GM23338 (cell line): Measurements from ENCODE around the gene ZFP92. TPM values are rescaled to one million over a fixed set of nuclear protein-coding genes. Genes with fewer than 3 reads are reported as not detected.

Experiments used
- ATAC-seq: fragments of 200-7000 bp; cut with Tn5 transposase; 3 replicates; pipeline ENCODE4 v1.9.1; 2020
- DNase-seq: peaks from one replicate; pipeline ENCODE4 v3.0.0-alpha.2; 2015; ENCODE audit warnings: low spot score
- H2AFZ ChIP-seq: fragments of 200-600 bp; sonication (generic); 2 replicates; pipeline ENCODE4 v1.8.0; 2016; ENCODE audit warnings: antibody characterized with exemption, mild to moderate bottlenecking, moderate library complexity
- H3F3A ChIP-seq: fragments of 200-600 bp; sonication (generic); replicated peaks from 2 replicates; pipeline ENCODE4 v1.8.0; 2017; ENCODE audit warnings: antibody characterized with exemption, mixed run types, low read depth
- H3K27ac ChIP-seq: fragments of 200-600 bp; sonication (generic); 2 replicates; pipeline ENCODE4 v1.6.1; 2016; ENCODE audit warnings: low read depth
- H3K27me3 ChIP-seq: fragments of 200-600 bp; sonication (generic); 2 replicates; pipeline ENCODE4 v1.8.0; 2016; ENCODE audit warnings: mild to moderate bottlenecking, mixed run types, moderate library complexity; ENCODE audit not compliant: insufficient read depth
- H3K36me3 ChIP-seq: fragments of 200-600 bp; sonication (generic); 2 replicates; pipeline ENCODE4 v1.8.0; 2016; ENCODE audit warnings: mild to moderate bottlenecking; ENCODE audit not compliant: insufficient read depth
- H3K4me1 ChIP-seq: fragments of 200-600 bp; sonication (generic); 2 replicates; pipeline ENCODE4 v1.8.0; 2016; ENCODE audit warnings: mild to moderate bottlenecking, moderate library complexity; ENCODE audit not compliant: insufficient read depth
- H3K4me2 ChIP-seq: fragments of 200-600 bp; sonication (generic); 2 replicates; pipeline ENCODE4 v1.7.1; 2017; ENCODE audit warnings: mixed run types
- H3K4me3 ChIP-seq: fragments of 200-600 bp; sonication (generic); 2 replicates; pipeline ENCODE4 v1.6.1; 2016; ENCODE audit warnings: mixed run types
- H3K79me2 ChIP-seq: fragments of 200-600 bp; sonication (generic); replicated peaks from 2 replicates; pipeline ENCODE4 v1.8.0; 2017; ENCODE audit warnings: mild to moderate bottlenecking; ENCODE audit not compliant: insufficient read depth
- H3K9me2 ChIP-seq: fragments of 200-600 bp; sonication (generic); 2 replicates; pipeline ENCODE4 v1.8.0; 2017; ENCODE audit not compliant: insufficient read depth
- H4K20me1 ChIP-seq: fragments of 200-600 bp; sonication (generic); replicated peaks from 2 replicates; pipeline ENCODE4 v1.8.0; 2017; ENCODE audit warnings: mild to moderate bottlenecking; ENCODE audit not compliant: insufficient read depth
- H3K27ac Mint-ChIP-seq: 2 replicates; pipeline ENCODE4 v1.8.0; 2020; ENCODE audit warnings: inconsistent platforms, mild to moderate bottlenecking, moderate library complexity, mixed read lengths
- H3K27me3 Mint-ChIP-seq: 3 replicates; pipeline ENCODE4 v1.8.0; 2022; ENCODE audit warnings: low read depth, mild to moderate bottlenecking, moderate library complexity, mixed read lengths, inconsistent platforms; ENCODE audit not compliant: insufficient read depth, poor library complexity
- H3K36me3 Mint-ChIP-seq: 3 replicates; pipeline ENCODE4 v1.8.0; 2021; ENCODE audit warnings: low read depth, mild to moderate bottlenecking, inconsistent platforms, moderate library complexity, mixed read lengths
- H3K4me1 Mint-ChIP-seq: 3 replicates; pipeline ENCODE4 v1.8.0; 2020; ENCODE audit warnings: mild to moderate bottlenecking, inconsistent platforms, mixed read lengths
- H3K4me3 Mint-ChIP-seq: 3 replicates; pipeline ENCODE4 v1.8.0; 2021; ENCODE audit warnings: moderate library complexity, mild to moderate bottlenecking, inconsistent platforms, mixed read lengths
- H3K9me3 Mint-ChIP-seq: 3 replicates; pipeline ENCODE4 v1.8.0; 2020; ENCODE audit warnings: moderate library complexity, mild to moderate bottlenecking, inconsistent platforms, mixed read lengths
- CREB1 ChIP-seq: fragments of 250-450 bp; sonication (Bioruptor Pico); IDR thresholded peaks from 2 replicates; pipeline ENCODE4 v1.5.0; 2020; ENCODE audit warnings: low read depth, mild to moderate bottlenecking, moderate library complexity
- CTCF ChIP-seq, 2 experiments: fragments of 200-600 bp in 1 of 2; sonication (generic) in 1 of 2; conservative IDR thresholded peaks; 2 replicates each; pipeline versions ENCODE4 v1.5.1 to v1.6.1; 2016 to 2017; ENCODE audit warnings: antibody characterized with exemption in 2 of 2, low read depth in 2 of 2, mild to moderate bottlenecking in 2 of 2, moderate library complexity in 1 of 2
- ETS1 ChIP-seq: IDR thresholded peaks from 2 replicates; pipeline ENCODE4 v1.6.1; 2016; ENCODE audit warnings: antibody characterized with exemption
- EZH2 ChIP-seq: fragments of 200-600 bp; sonication (generic); IDR thresholded peaks from one replicate; pipeline ENCODE4 v1.8.0; 2017; ENCODE audit warnings: antibody characterized with exemption, mild to moderate bottlenecking, low read depth; ENCODE audit not compliant: unreplicated experiment
- EZH2phosphoT487 ChIP-seq: fragments of 200-600 bp; sonication (generic); IDR thresholded peaks from one replicate; pipeline ENCODE4 v1.8.1; 2018; ENCODE audit warnings: antibody characterized with exemption; ENCODE audit not compliant: unreplicated experiment
- JUNB ChIP-seq: IDR thresholded peaks from one replicate; pipeline ENCODE4 v1.6.1; 2016; ENCODE audit warnings: antibody characterized with exemption; ENCODE audit not compliant: unreplicated experiment
- NANOG ChIP-seq: IDR thresholded peaks from 2 replicates; pipeline ENCODE4 v1.6.1; 2016; ENCODE audit warnings: antibody characterized with exemption, borderline replicate concordance
- POLR2AphosphoS5 ChIP-seq: IDR thresholded peaks from 2 replicates; pipeline ENCODE4 v1.6.1; 2016; ENCODE audit warnings: antibody characterized with exemption, low read depth
- REST ChIP-seq: IDR thresholded peaks from one replicate; pipeline ENCODE4 v1.6.1; 2018; ENCODE audit warnings: antibody characterized with exemption; ENCODE audit not compliant: unreplicated experiment
- STAT1 ChIP-seq: IDR thresholded peaks from one replicate; pipeline ENCODE4 v1.6.1; 2016; ENCODE audit warnings: antibody characterized with exemption; ENCODE audit not compliant: unreplicated experiment
- ZNF114 ChIP-seq: fragments of 250-450 bp; sonication (Bioruptor Pico); IDR thresholded peaks from 2 replicates; pipeline ENCODE4 v1.5.0; 2020; ENCODE audit warnings: mild to moderate bottlenecking, moderate library complexity
- polyA plus RNA-seq: library from polyadenylated mRNA; unstranded; fragments of >200 nt; fragmentation: Nextera tagmentation; extraction: Ambion mirVana; gene quantifications from 2 replicates; pipeline ENCODE4 v1.2.1, GENCODE V29; 2016
- total RNA-seq: library from RNA; depleted of rRNA; stranded (reverse); fragments of >200 nt; shearing (Covaris generic); gene quantifications from 2 replicates; pipeline ENCODE4 v1.2.3, GENCODE V29; 2014

ZFP92 gene
- total and polyA plus RNA-seq, 2 experiments from 2014 or later = 0.05 to 0.52 TPM

- Histone ChIP-seq H3F3A (no peaks in the 10 kb centered on the region), H3K4me2 (no peak overlapping the region), H3K4me1 (no peaks in the 10 kb centered on the region), H3K36me3 (no peaks in the 10 kb centered on the region), H2AFZ (no peak overlapping the region), H4K20me1 (no peaks in the 10 kb centered on the region), H3K79me2 (no peaks in the 10 kb centered on the region), H3K9me2 (no peaks in the 10 kb centered on the region), H3K27ac (no peak overlapping the region), H3K27me3 (no peaks in the 10 kb centered on the region), H3K4me3 (no peak overlapping the region)
- H3K4me3 Mint-ChIP-seq = no peak overlapping the region
- ATAC-seq = no peak
- DNase-seq = no peak
- no peak overlapping the region for H3K27ac Mint-ChIP-seq
- peaks cover 5% of the 10 kb centered on the region for H3K27me3 Mint-ChIP-seq
- H3K4me1 Mint-ChIP-seq = no peaks in the 10 kb centered on the region
- no peak for TF ChIP-seq CREB1 (CRISPR knock-in tag)
- no peak for TF ChIP-seq EZH2
- no peak for TF ChIP-seq CTCF (conservative IDR thresholded peaks at IDR 0.05; ENCODE audit: low read depth in 2 of 2)
- no peak for TF ChIP-seq ZNF114 (CRISPR knock-in tag)
- no peak for TF ChIP-seq STAT1
- TF ChIP-seq EZH2phosphoT487 = no peak
- H3K36me3 Mint-ChIP-seq = no peaks in the 10 kb centered on the region
- no peaks in the 10 kb centered on the region for H3K9me3 Mint-ChIP-seq
Observed at GRCh38 chrX:153447581-153447960, 36.3 kb downstream of the ZFP92 start.

GRCh38 chrX:153448556-153449367 lies 37.5 kb downstream of the ZFP92 start:
- H3K4me1 ChIP-seq = no peaks in the 10 kb centered on the region
- H3K27ac ChIP-seq = no peak overlapping the region
- no peaks in the 10 kb centered on the region for H3K9me2 ChIP-seq
- no peaks in the 10 kb centered on the region for H3K36me3 ChIP-seq
- Mint-ChIP-seq H3K9me3 (no peaks in the 10 kb centered on the region), H3K4me3 (no peak overlapping the region), H3K27me3 (peaks cover 1% of the 10 kb centered on the region), H3K27ac (no peak overlapping the region), H3K36me3 (no peaks in the 10 kb centered on the region), H3K4me1 (no peaks in the 10 kb centered on the region)
- H3K27me3 ChIP-seq = no peaks in the 10 kb centered on the region
- DNase-seq (no peak), ATAC-seq (no peak)
- H3K79me2 ChIP-seq = no peaks in the 10 kb centered on the region
- H3K4me3 ChIP-seq = no peak overlapping the region
- H2AFZ ChIP-seq = no peak overlapping the region
- H3F3A ChIP-seq = no peaks in the 10 kb centered on the region
- H3K4me2 ChIP-seq = no peak overlapping the region
- H4K20me1 ChIP-seq = no peaks in the 10 kb centered on the region
- no peak for TF ChIP-seq ZNF114 (CRISPR knock-in tag)
- no peak for TF ChIP-seq JUNB
- TF ChIP-seq ETS1 = no peak
- no peak for TF ChIP-seq EZH2
- TF ChIP-seq STAT1 = no peak
- no peak for TF ChIP-seq NANOG
- no peak for TF ChIP-seq REST
- no peak for TF ChIP-seq POLR2AphosphoS5
- TF ChIP-seq CREB1 (CRISPR knock-in tag) = no peak
- no peak for TF ChIP-seq CTCF (conservative IDR thresholded peaks at IDR 0.05; ENCODE audit: low read depth in 2 of 2)
